HG02981 (cell line): Measurements from ENCODE around the gene TMTC4.

Source experiments
- ATAC-seq: cut with Tn5 transposase; IDR thresholded peaks from one replicate; pipeline ENCODE4 v1.9.1; 2021; ENCODE audit warnings: mild to moderate bottlenecking, moderate library complexity; ENCODE audit not compliant: unreplicated experiment

TMTC4 gene

GRCh38 chr13:100668408-100668807 is 6.2 kb downstream of the TMTC4 start:
- no peak for ATAC-seq

- no peak for ATAC-seq
Observed at GRCh38 chr13:100667894-100668293, 6.7 kb downstream of the TMTC4 start.

DNA sequence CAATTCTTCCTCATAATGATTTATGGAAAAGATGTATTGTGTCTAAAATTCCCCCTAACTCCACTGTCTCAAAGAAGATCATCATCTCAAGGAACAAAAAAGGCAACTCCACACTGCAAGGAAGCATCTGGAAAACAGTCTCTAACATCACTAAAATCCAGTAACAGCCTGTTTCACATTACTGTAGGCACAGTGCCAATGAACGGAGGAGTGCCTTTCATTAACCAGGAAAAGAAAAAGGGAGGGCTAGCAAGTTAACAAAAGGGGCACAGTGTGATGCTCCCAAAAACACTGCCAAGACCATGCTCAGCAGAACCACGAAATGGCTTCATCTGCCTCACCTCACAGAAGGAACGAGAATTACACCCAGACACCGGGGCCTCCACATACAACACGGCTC is 8.5 kb downstream of the TMTC4 start:
- ATAC-seq: no peak

- no peak for ATAC-seq
Observed at GRCh38 chr13:100665403-100665802, 9.2 kb downstream of the TMTC4 start.

DNA sequence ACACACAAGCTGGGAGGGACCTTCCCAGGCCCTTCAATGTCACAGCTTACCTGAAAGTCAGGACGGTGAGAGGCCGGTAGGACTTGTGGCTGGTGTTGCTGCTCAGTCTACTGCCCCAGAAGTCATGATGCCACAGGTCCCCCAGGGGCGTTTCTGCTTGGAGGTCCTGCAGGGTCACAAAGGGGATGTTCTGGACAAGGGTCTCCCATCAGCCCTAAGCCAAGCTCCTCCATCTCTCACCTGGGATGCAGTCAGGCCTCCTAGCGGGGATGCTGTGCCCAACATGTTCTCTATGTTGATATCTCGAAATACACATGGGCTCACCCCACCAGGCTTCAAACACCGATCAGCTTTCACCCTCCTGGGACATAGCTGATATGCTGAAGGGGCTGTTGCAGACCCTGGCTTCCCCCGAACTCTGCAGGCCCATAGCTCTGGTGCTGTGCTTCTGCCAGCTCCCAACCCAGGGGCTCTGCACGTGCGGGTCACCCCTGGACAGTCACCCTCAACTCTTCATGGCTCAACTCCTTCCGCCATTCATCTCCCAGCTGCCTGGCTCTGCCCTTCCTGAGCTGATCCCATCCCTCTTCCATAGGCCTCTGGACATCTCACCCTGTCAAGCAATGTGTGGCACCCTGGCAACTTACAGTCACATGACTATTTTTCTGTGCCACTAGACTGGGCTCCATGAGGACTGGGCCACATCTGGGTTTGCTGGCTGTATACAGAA is 10.3 kb downstream of the TMTC4 start:
- no peak for ATAC-seq

DNA sequence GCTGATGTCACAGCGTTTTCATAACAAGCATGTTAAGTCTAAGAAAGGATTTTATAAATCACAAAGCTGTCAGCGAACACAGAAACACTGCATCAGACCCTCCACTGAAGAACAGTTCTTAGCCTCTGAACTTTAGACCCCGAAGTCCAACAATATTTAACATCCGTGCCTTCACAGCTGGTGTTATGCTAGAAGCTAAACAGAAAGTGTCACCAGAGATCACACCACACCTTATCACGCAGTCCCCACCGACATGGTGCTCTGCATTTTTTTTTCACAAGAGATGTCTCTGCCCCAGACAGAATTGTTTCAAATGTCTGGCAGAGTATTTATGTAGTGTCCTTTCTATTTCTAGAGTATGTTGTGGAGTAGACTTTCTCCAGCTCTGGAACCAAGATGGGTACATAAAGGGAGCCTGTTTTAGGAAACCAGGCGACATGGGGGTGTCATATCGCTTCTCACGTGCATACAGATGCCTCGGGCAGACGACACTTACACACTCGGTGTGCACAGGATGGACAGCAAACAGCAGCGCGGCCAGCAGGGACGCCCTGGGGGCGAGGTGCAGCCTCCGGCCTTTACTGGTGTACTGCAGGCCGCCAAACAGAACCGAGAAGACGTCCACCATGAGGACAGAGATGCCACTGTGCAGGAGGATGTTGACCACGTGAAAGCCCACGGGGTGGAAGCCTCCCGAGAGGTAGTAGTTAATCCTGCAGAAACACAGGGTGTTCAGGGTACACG is 12.0 kb downstream of the TMTC4 start:
- ATAC-seq: no peak

- ATAC-seq: no peak
Observed at GRCh38 chr13:100660761-100661160, 13.8 kb downstream of the TMTC4 start.

- no peak for ATAC-seq
Observed at GRCh38 chr13:100659578-100659977, 15.0 kb downstream of the TMTC4 start.

- peak; percentile 81 for ATAC-seq
Observed at GRCh38 chr13:100658363-100658762, 16.2 kb downstream of the TMTC4 start.

DNA sequence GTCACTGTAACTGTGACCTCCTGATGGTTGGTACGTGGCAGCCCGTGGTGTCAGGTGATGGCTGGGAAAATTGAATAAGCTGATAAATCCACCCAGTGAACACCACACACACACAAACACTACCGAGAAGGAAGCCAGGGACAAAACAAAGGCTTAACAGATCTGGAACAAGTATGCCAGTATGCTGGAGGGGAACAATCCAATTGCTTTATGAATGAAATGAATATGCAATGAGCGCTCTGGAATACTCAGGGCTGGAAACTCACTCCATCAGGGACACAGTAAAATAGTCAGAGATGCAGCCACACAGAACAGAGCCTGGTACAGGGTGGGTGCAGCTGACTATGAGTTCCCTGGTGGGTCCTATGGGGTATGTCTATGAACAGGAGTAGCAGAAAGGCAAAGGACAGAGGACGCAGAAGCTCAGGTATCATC is 16.7 kb downstream of the TMTC4 start:
- ATAC-seq: no peak

GRCh38 chr13:100652510-100652909 is 22.1 kb downstream of the TMTC4 start:
- ATAC-seq: no peak

DNA sequence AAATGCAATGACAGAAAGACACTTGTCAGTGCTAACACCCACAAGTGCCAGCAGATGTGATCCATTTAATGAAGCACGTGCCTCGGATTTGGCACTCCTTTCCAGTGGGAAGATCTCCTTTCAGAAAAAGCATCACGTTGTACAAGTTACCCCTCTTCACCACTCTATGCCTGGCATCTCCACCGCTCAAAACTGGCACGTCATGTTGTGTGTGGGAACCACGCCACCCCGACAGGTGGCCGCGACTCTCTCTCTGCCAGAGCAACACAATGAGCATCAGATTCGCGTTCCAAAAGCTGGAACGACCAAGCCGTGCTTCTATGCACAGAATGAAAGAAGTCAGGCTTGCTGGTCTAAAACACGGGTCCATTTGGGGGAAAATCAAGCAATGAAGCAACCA is 24.3 kb downstream of the TMTC4 start:
- ATAC-seq: no peak

GRCh38 chr13:100648354-100648753 is 26.2 kb downstream of the TMTC4 start:
- ATAC-seq: no peak

GRCh38 chr13:100646871-100647270 is 27.7 kb downstream of the TMTC4 start:
- no peak for ATAC-seq

- no peak for ATAC-seq
Observed at GRCh38 chr13:100646030-100646673, 28.4 kb downstream of the TMTC4 start.

- no peak for ATAC-seq
Observed at GRCh38 chr13:100645382-100645781, 29.2 kb downstream of the TMTC4 start.

- no peak for ATAC-seq
Observed at GRCh38 chr13:100644371-100644770, 30.2 kb downstream of the TMTC4 start.

GRCh38 chr13:100637796-100638195 is 36.8 kb downstream of the TMTC4 start:
- ATAC-seq: no peak

DNA sequence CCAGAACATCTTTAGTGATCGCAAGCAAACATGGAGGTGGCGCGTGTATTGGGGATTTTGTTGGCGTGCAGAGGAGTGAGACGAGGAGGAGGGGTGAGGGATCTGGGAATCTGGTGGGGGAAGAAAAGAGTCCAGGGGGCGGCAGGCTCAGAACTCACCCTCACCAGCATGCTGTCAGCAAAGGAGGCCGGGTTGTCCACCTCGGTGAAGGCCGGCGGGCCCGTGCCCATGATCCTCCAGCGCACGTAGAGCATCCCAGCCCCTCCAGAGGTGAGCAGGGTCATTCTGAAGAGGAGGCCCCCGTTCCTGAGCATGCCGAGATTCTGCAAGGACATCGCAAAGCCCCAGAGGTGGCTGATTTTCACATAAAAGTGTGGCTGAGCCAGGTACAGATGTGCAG is 37.2 kb downstream of the TMTC4 start:
- no peak for ATAC-seq

GRCh38 chr13:100636441-100636840 is 38.2 kb downstream of the TMTC4 start:
- no peak for ATAC-seq

DNA sequence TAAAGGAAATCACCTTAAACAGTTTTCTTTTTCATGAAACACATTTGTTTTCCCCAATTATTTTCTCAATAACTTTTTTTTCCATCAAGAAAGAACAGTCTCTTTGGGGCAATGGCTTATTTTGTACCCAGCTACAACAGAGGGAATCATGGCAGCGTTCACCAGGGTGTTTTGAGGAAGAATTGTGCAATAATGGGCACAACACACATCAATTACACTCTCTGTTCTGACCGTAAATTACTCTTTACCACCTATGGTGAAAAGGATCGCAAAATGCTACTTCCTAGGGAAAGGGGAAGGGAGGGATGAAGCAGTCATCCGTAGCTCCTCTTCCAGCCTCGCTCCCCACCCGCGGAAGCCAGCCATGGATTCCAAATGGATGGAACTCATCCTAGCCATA is 38.6 kb downstream of the TMTC4 start:
- no peak for ATAC-seq

DNA sequence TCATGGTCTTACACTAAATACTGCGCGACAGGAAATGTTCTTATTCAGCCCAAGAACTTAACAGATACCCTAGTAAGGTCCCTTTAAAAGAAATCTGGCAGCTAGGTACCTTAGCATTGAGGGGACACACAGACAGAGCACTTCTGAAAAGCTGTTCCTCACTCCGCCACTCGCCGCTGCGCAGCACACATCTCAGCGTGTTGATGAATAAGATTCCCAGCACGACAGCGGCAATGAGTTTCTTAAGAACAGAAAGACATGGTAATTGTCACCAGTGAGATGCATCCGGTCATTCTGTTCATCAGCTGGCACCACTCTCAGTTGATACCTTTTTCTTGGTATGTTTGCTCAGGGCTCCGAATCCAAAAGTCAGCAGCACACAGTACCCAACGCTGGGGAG is 39.9 kb downstream of the TMTC4 start:
- no peak for ATAC-seq
